ENCODE data around the gene CAMK2B.

Gene CAMK2B

DNA sequence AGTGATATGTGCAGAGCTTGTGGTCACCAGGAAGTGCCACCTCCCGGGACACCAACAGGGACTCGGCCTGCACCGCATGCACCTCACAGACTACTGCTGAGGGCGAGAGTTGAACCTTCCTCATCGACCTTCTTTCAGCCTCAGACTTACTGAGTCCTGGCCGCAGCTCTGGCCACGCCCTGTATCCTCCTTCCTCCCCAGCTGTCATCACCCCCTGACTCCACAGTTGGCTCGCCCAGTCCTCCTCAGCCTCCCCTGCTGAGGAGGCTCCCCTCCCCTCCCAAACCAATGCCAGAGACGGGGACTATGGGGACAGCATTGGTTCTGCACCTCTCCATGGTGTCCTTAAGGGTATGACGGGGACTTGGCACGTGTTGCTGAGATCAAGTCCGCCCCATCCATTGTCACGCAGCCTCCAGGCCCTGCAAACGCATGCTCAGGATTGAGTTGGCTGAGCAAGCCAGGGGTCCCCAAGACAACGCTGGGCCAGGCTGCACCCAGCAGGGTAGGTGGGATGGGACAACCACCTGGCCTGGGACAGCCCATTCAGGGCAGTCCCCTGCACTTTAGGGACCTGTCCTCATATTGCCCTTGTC, 75.7 kb downstream of the CAMK2B start:
- no peaks in the 10 kb centered on the region for H3K4me1 ChIP-seq
- no peaks in the 10 kb centered on the region for H3K27me3 ChIP-seq
- no peaks in the 10 kb centered on the region for H3K36me3 ChIP-seq
- H3K4me3 ChIP-seq (ENCODE audit: low read depth, low read length) = no peak overlapping the region
- DNase-seq = no peak
- TF ChIP-seq, protein P1, sequence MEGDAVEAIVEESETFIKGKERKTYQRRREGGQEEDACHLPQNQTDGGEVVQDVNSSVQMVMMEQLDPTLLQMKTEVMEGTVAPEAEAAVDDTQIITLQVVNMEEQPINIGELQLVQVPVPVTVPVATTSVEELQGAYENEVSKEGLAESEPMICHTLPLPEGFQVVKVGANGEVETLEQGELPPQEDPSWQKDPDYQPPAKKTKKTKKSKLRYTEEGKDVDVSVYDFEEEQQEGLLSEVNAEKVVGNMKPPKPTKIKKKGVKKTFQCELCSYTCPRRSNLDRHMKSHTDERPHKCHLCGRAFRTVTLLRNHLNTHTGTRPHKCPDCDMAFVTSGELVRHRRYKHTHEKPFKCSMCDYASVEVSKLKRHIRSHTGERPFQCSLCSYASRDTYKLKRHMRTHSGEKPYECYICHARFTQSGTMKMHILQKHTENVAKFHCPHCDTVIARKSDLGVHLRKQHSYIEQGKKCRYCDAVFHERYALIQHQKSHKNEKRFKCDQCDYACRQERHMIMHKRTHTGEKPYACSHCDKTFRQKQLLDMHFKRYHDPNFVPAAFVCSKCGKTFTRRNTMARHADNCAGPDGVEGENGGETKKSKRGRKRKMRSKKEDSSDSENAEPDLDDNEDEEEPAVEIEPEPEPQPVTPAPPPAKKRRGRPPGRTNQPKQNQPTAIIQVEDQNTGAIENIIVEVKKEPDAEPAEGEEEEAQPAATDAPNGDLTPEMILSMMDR (IDR thresholded peaks at IDR 0.05; ENCODE audit: low read depth, low read length) = no peak
- no peaks in the 10 kb centered on the region for H3K9me3 ChIP-seq

DNA sequence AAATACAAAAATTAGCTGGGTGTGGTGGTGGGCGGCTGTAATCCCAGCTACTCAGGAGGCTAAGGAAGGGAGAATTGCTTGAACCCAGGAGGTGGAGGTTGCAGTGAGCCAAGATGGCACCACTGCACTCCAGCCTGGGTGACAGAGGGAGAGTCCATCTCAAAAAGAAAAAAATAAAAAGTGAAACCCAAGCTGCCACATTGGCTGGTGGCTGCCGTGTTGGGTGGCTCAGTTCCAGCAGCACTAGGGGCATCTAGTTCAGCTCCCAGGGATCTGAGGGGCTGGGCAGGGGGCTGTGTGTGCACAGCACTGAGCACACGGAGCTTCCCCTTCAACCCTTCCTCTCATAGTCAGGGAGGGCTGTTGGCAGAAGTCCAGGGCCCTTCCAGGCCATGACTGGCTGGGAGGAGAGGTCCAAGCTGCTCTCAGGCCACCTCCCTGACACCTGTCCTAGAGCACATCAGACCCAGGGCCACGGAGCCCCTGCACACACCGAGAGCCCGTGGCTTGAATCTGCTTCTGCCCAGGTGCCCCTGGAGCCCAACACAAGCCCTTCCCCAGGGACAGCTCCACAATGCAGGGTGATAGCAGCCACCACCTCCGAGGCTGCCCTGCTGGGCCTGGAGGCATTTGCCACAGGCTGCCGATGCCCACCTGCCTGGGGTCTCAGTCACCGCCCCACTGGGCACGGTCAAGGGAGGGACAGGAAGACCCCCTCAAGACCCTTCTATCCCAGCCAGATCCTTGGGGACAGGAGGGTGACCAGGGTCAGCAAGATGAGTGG, 77.3 kb downstream of the CAMK2B start:
- TF ChIP-seq, protein P1 (IDR thresholded peaks at IDR 0.05; ENCODE audit: low read depth, low read length) = no peak
- H3K36me3 ChIP-seq = no peaks in the 10 kb centered on the region
- H3K27me3 ChIP-seq = no peaks in the 10 kb centered on the region
- no peaks in the 10 kb centered on the region for H3K9me3 ChIP-seq
- H3K4me3 ChIP-seq (ENCODE audit: low read depth, low read length) = no peak overlapping the region
- no peak for DNase-seq
- H3K4me1 ChIP-seq = no peaks in the 10 kb centered on the region

DNA sequence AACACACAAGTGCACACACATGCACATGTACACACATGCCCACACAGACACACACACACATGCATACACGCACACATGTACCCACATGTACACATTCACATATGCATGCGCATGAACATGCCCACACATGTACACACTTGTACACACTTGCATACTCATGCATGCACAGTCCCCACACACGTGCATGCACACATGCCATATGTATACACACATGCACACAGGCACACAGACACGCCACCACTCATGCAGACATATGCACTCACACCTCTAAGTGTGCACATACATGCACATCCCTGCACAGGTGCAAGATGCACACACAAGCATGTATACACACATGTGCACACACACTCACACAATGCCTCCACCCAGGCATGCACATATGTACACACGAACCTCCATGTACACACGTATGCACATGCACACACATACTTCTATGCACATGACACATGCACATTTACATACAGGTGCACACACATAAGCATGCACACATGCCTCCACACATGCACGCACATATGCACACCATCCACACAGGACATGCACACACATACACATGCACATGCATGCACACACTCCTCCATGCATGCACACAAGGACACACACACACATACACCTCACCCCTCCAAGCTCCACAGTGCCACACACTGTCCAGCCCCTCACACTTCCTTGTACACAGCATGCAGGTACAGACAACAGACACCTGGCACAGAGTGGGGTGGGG, 78.8 kb downstream of the CAMK2B start:
- no peaks in the 10 kb centered on the region for H3K4me1 ChIP-seq
- no peaks in the 10 kb centered on the region for H3K9me3 ChIP-seq
- DNase-seq = no peak
- H3K27me3 ChIP-seq = no peaks in the 10 kb centered on the region
- H3K36me3 ChIP-seq = no peaks in the 10 kb centered on the region
- TF ChIP-seq, protein P1 (IDR thresholded peaks at IDR 0.05; ENCODE audit: low read depth, low read length) = no peak
- H3K4me3 ChIP-seq (ENCODE audit: low read depth, low read length) = no peak overlapping the region

DNA sequence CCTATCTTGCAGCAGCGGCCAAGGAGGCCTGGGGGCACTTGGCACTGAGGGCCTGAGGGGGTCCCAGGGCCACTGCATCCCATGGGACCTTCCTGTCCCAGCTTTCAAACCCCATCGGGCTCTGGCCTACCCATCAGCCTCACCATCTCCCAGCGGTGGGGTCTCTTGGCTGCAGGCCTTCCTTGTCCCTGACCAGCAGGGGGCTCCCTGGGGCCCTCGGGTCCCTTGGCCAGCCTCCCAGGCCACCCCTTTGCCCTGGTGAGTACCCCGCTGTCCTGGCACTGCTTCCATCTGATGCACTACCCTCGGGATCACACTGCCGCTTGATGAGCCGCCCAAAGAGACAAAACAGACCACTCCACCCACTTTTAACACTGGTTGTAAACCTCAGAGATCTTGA, 81.1 kb downstream of the CAMK2B start:
- Histone ChIP-seq H3K4me3 (ENCODE audit: low read depth, low read length) (no peak overlapping the region), H3K9me3 (no peaks in the 10 kb centered on the region), H3K36me3 (no peaks in the 10 kb centered on the region), H3K4me1 (no peaks in the 10 kb centered on the region), H3K27me3 (no peaks in the 10 kb centered on the region)
- DNase-seq = peak; percentile 66
- TF ChIP-seq, protein P1 (IDR thresholded peaks at IDR 0.05; ENCODE audit: low read depth, low read length) = peak; percentile 68

DNA sequence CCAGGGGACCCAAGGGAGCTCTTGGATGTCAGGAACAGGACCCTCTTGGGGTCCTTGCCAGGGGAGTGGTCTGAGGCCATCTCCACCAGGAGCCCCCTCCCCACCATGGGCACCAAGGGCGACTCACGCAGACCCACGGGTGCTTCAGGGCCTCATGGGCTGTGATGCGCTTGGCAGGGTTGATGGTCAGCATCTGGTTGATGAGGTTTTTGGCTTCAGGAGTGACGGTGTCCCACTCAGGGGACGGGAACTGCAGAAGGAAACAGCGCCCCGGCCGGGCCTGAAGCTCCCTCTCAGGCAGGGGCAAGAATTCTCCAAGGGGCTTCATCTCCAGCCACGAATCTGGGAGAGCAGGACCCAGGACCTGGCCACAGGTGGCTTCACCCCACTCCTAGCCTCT, 83.3 kb downstream of the CAMK2B start:
- Histone ChIP-seq H3K36me3 (no peaks in the 10 kb centered on the region), H3K4me1 (no peaks in the 10 kb centered on the region), H3K9me3 (no peaks in the 10 kb centered on the region), H3K27me3 (no peaks in the 10 kb centered on the region), H3K4me3 (ENCODE audit: low read depth, low read length) (no peak overlapping the region)
- TF ChIP-seq, protein P1 (IDR thresholded peaks at IDR 0.05; ENCODE audit: low read depth, low read length) = no peak
- no peak for DNase-seq
